Pancreas (tissue), 10 donors: ENCODE data around the gene PRKCH. TPM values are rescaled to one million over a fixed set of nuclear protein-coding genes. Genes with fewer than 3 reads are reported as not detected.

Source experiments
- ATAC-seq, 4 donors: fragments of 200-7000 bp; cut with Tn5 transposase; one replicate each; pipeline versions ENCODE4 v1.8.0 to v1.9.1; 2020; ENCODE audit warnings: mild to moderate bottlenecking in 4 of 4, moderate library complexity in 4 of 4
- DNase-seq, 6 donors: peaks; one replicate each; pipeline ENCODE4 v3.0.0-alpha.2; 2020
- FAIRE-seq: peaks from 2 replicates; lab custom pipeline; 2012; peaks lifted over from hg19 to GRCh38; lab: Jason Lieb, UNC
- H3K27ac ChIP-seq, 4 donors: fragments of 200-600 bp; sonication (generic); 1 replicate in 3 of 4; 2 replicates in 1 of 4; pipeline versions ENCODE4 v1.5.0 to v1.8.0; 2020
- H3K27me3 ChIP-seq, 4 donors: fragments of 200-600 bp; one replicate each; pipeline ENCODE4 v1.8.0; 2021
- H3K36me3 ChIP-seq, 3 donors: fragments of 200-600 bp; sonication (generic) in 1 of 3; one replicate each; pipeline versions ENCODE4 v1.5.0 to v1.8.0; 2020 to 2021
- H3K4me1 ChIP-seq, 3 donors: fragments of 200-600 bp; one replicate each; pipeline ENCODE4 v1.8.0; 2021
- H3K4me3 ChIP-seq, 4 donors: fragments of 200-600 bp; sonication (generic) in 2 of 4; one replicate each; pipeline versions ENCODE4 v1.5.0 to v1.8.0; 2020 to 2021
- H3K9me3 ChIP-seq, 4 donors: fragments of 200-600 bp; one replicate each; pipeline ENCODE4 v1.8.0; 2021
- CTCF ChIP-seq, 4 donors: fragments of 200-600 bp; sonication (generic) in 3 of 4; IDR thresholded peaks; one replicate each; pipeline versions ENCODE4 v1.5.0 to v1.8.0; 2021; ENCODE audit warnings: antibody characterized with exemption in 4 of 4
- WGBS, 2 donors: extraction: QIAGEN DNeasy Blood & Tissue Kit; methylation state at CpG; one replicate each; pipeline ENCODE4 v1.1.7; 2013; 5-methylcytosine and 5-hydroxymethylcytosine counted together
- intact Hi-C, 3 donors: fragments of 100-400 bp; cut with DNase I; formaldehyde crosslinking; loops; one replicate each; pipeline versions ENCODE4 v1.11.1 to v1.14.2; 2022
- polyA plus RNA-seq, 2 donors: library from polyadenylated mRNA; stranded (reverse); fragments of 200-250 nt; gene quantifications; one replicate each; pipeline ENCODE4 v1.2.3, GENCODE V29; 2013
- total RNA-seq, 6 donors: library from RNA; stranded (reverse); fragmentation: NEBNext Ultra II Directional in 4 of 6; extraction: Animal tissue kit (Norgen Biotek cat#: 25700) in 4 of 6; gene quantifications; one replicate each; pipeline versions ENCODE4 v1.2.1 to v1.2.4, GENCODE V29; 2021 to 2023
- donor health status: healthy with polysubstance abuse.
- donor health status: DM: no; HTN: no; CAD: no; lungs with moderate emphysema.
- donor health status: DM: no; HTN: no; CAD: no.
- donor health status: control.
- donor health status: control.
- donor health status: Bipolar disorder and iron deficiency.
- donor health status: DM: yes; HTN: yes; CAD: no.
- donor health status: DM: no; HTN: no; CAD: no.
- donor health status: DM: no; HTN: no; CAD: no.
- donor health status: DM: yes; HTN: yes; CAD: no.

PRKCH gene
- total and polyA plus RNA-seq, 8 donors: 3.6 to 16.9 (median 8.9) TPM

DNA sequence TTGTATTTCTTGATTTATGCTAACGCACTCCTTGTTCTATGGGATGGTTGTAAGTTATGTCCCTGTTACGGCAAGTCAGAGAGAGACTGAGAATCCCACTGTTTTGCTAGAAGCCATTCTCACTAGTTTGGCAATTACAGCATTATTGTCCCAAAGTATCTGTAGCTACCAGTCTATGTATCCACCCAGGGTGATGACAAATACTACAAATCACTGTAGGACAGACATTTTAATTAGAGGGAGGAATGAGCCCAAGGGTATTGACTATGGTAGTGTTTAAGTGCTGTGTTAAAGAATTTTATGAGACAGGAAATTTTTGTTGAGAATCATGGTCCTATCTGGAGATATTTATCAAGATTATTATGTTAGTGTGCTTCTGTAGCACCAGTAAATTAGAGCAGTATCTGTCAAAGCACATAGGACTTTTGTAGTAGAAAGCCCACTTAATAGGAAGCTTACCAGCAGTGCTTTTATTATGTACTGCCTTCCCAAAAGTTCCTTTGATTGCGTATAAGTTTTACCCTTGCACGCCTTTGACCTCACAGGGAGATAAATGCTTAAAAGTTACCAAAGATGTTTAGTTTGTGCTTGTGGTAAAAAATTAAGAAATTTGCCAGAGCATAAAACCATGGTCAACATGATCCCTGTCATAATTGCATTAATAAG lies 10.7 kb downstream of the PRKCH start:
- intact Hi-C loops: no loop called here
- Histone ChIP-seq H3K4me3 (no peak overlapping the region), H3K27me3 (no peaks in the 10 kb centered on the region), H3K9me3 (no peaks in the 10 kb centered on the region), H3K27ac (no peak overlapping the region), H3K36me3 (no peaks in the 10 kb centered on the region), H3K4me1 (peaks cover 0 to 3% (median 2%) of the 10 kb centered on the region in 3 donors)
- DNase-seq: no peak
- FAIRE-seq: no peak
- WGBS, 2 donors: 90 to 96% methylated on average over 4 of the region's 4 CpGs
- TF ChIP-seq CTCF (IDR thresholded peaks at IDR 0.05): no peak
- no peak for ATAC-seq

DNA sequence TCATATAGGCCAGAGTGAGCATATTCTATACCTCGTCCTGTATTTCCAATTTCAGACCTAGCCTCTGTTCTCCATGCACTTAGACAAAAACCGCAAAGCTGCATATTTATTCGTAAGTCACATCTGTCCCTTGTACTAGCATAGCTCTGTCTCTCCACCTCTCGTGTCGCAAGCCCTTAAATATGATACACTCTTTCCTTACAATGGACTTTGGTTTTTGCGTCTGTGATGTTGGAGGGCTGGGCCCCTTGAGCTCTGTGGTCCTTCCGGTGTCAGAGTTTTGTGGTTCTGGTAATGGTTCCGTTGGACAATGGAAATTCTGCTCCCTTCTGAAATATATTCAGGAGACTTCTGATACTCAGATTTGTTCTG lies 11.3 kb downstream of the PRKCH start:
- no peak for TF ChIP-seq CTCF (IDR thresholded peaks at IDR 0.05)
- H3K27ac ChIP-seq: no peak overlapping the region
- no peak for DNase-seq
- ATAC-seq: no peak
- FAIRE-seq: no peak
- WGBS, 2 donors: 91 to 94% methylated on average over 8 of the region's 8 CpGs
- H3K4me3 ChIP-seq: no peak overlapping the region
- H3K27me3 ChIP-seq: no peaks in the 10 kb centered on the region
- no peaks in the 10 kb centered on the region for H3K9me3 ChIP-seq
- H3K4me1 ChIP-seq: no peaks in the 10 kb centered on the region
- no peaks in the 10 kb centered on the region for H3K36me3 ChIP-seq
- intact Hi-C loops: no loop called here

- TF ChIP-seq CTCF (IDR thresholded peaks at IDR 0.05): no peak
- FAIRE-seq (no peak), ATAC-seq (no peak), DNase-seq (no peak)
- H3K27ac ChIP-seq: no peak overlapping the region
- WGBS, 2 donors: 96 to 97% methylated on average over 1 of the region's 1 CpG
- H3K36me3 ChIP-seq: no peaks in the 10 kb centered on the region
- H3K4me3 ChIP-seq: no peak overlapping the region
- no peaks in the 10 kb centered on the region for H3K27me3 ChIP-seq
- H3K9me3 ChIP-seq: no peaks in the 10 kb centered on the region
- no peaks in the 10 kb centered on the region for H3K4me1 ChIP-seq
- intact Hi-C loops: no loop called here
These were observed 11.7 kb downstream of the PRKCH start for GRCh38 chr14:61333087-61333486.

- no peak overlapping the region for H3K27ac ChIP-seq
- FAIRE-seq (no peak), DNase-seq (no peak), ATAC-seq (no peak)
- no peaks in the 10 kb centered on the region for H3K36me3 ChIP-seq
- H3K4me3 ChIP-seq: no peak overlapping the region
- intact Hi-C loops: no loop called here
- H3K27me3 ChIP-seq: no peaks in the 10 kb centered on the region
- 88 to 92% methylated on average over 11 of the region's 11 CpGs for WGBS, 2 donors
- H3K4me1 ChIP-seq: no peaks in the 10 kb centered on the region
- TF ChIP-seq CTCF (IDR thresholded peaks at IDR 0.05): no peak
- no peaks in the 10 kb centered on the region for H3K9me3 ChIP-seq
These were observed 12.9 kb downstream of the PRKCH start for GRCh38 chr14:61334197-61334701.

- ATAC-seq: no peak
- WGBS, 2 donors: 77 to 82% methylated on average over 3 of the region's 3 CpGs
- intact Hi-C loops: no loop called here
These were observed 13.7 kb downstream of the PRKCH start for GRCh38 chr14:61335049-61335448.

More at GRCh38 chr14:61335049-61335448, 13.7 kb downstream of the PRKCH start:
- H3K4me3 ChIP-seq: no peak overlapping the region
- H3K27ac ChIP-seq: no peak overlapping the region
- no peaks in the 10 kb centered on the region for H3K36me3 ChIP-seq
- FAIRE-seq (no peak), DNase-seq (no peak)
- H3K4me1 ChIP-seq: no peaks in the 10 kb centered on the region
- TF ChIP-seq CTCF (IDR thresholded peaks at IDR 0.05): no peak
- no peaks in the 10 kb centered on the region for H3K27me3 ChIP-seq
- no peaks in the 10 kb centered on the region for H3K9me3 ChIP-seq
